GM12878 (cell line): ENCODE data around the gene TRAF3IP3. TPM values are rescaled to one million over a fixed set of nuclear protein-coding genes. Genes with fewer than 3 reads are reported as not detected.

Experiments
- BHLHE40 ChIP-seq, 2 experiments: fragments of 450-650 bp in 1 of 2; IDR thresholded peaks; 2 replicates each; pipeline ENCODE4 v1.6.1; 2011 to 2017; ENCODE audit warnings: low read depth in 2 of 2, borderline replicate concordance in 1 of 2, improper control_type of control experiment in 1 of 2, low read length in 1 of 2, mild to moderate bottlenecking in 1 of 2
- CBX3 ChIP-seq: fragments of 200-600 bp; sonication (generic); IDR thresholded peaks from 2 replicates; pipeline ENCODE4 v1.6.1; 2016; ENCODE audit warnings: low read depth, borderline replicate concordance
- CHD4 ChIP-seq: fragments of 200-600 bp; sonication (generic); IDR thresholded peaks from 2 replicates; pipeline ENCODE4 v1.6.1; 2016; ENCODE audit warnings: mild to moderate bottlenecking
- EGR1 ChIP-seq, 2 experiments: IDR thresholded peaks; 1 replicate in 1 of 2; 2 replicates in 1 of 2; pipeline ENCODE4 v1.6.1; 2011 to 2012; ENCODE audit warnings: low read depth in 2 of 2, low read length in 2 of 2, borderline replicate concordance in 1 of 2, mild to moderate bottlenecking in 1 of 2, moderate library complexity in 1 of 2
- NRF1 ChIP-seq: conservative IDR thresholded peaks from 2 replicates; pipeline ENCODE4 v1.6.1; 2011; ENCODE audit warnings: mild to moderate bottlenecking, low read depth, low read length, improper control_type of control experiment
- SMAD1 ChIP-seq: fragments of 450-650 bp; IDR thresholded peaks from 2 replicates; pipeline ENCODE4 v1.6.1; 2018; ENCODE audit warnings: mild to moderate bottlenecking, low read depth; ENCODE audit not compliant: partially characterized antibody
- TBL1XR1 ChIP-seq: IDR thresholded peaks from 2 replicates; pipeline ENCODE4 v1.6.1; 2012; ENCODE audit warnings: low read depth, low read length, improper control_type of control experiment
- polyA plus RNA-seq, 11 experiments: library from polyadenylated mRNA; depleted of rRNA in 4 of 11; unstranded in 6 of 11; stranded (reverse) in 5 of 11; fragments of >200 nt; fragmentation: Nextera tagmentation in 4 of 11; fragmentation: Illumina TruSeq in 1 of 11; extraction: Ambion mirVana in 4 of 11; extraction: Trizol in 1 of 11; gene quantifications; 1 replicate in 1 of 11; 2 replicates in 10 of 11; pipeline versions ENCODE4 v1.2.1 to v1.2.3, GENCODE V29; 2011 to 2016; ENCODE audit warnings: inconsistent platforms in 2 of 11, missing spikeins in 2 of 11, low read depth in 1 of 11
- total RNA-seq, 4 experiments: library from RNA; depleted of rRNA in 3 of 4; stranded (reverse); fragments of >200 nt in 3 of 4; fragmentation: Illumina TruSeq in 1 of 4; extraction: Trizol in 1 of 4; gene quantifications; 2 replicates each; pipeline versions ENCODE4 v1.2.1 to v1.2.3, GENCODE V29; 2013 to 2021
- TF ChIP-seq, protein P1 (sequence below): fragments of 450-650 bp; IDR thresholded peaks from 2 replicates; pipeline ENCODE4 v1.6.1; 2018; ENCODE audit warnings: borderline replicate concordance, mild to moderate bottlenecking; ENCODE audit not compliant: partially characterized antibody
- TF ChIP-seq, protein P2 (sequence below): fragments of 450-650 bp; IDR thresholded peaks from 2 replicates; pipeline ENCODE4 v1.6.1; 2017; ENCODE audit warnings: mild to moderate bottlenecking, moderate library complexity

Gene TRAF3IP3
- total and polyA plus RNA-seq, 10 of the 15 experiments (the other 5 are each of a cell fraction or from before 2014, with no cell fraction given): 61.6 to 121 (median 96.5) TPM

DNA sequence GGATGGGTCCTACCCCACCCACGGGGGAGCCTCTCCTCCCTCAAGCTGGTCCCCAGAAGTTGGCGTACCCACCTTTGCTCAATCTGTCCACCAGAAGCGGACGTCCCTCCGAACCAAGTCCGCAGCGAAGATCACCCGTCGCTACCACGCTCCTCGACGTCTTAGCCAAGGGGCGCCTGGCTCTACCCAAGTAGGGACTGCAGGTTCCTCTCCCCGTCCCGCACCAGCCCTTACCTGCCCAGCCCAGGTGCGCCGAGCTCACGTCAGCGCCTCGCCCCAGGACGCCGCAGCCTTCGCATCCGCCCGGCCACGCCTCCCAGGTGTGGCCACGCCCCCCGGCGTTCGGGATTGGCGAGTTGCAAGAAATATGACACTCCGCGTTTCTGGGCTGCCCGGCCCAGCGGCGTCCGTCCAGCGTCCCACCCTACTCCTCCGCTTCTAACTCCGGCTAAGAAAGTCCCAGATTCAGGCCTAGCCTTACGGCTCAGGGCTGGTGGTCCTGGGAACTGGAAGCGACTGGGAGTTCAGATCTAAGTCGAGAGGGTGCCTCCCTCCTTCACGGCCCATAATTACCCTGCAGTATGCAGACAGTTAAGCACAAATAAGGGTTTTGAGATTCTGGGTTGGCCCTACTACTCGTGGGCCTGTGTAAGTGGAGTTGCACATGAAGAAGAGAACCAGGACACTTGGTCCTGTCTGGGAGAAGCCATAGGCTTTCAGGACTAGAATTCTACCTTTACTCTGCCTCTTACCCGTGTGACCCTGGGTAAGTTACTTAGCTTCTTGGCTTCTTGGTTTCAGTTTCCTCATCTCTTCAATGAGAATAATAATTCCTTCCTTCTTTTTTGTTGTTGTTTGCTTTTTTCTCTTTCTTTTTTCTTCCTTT lies 50.3 kb downstream of the TRAF3IP3 start, which contains the start of gene IRF6 (continued):
- TF ChIP-seq, protein P1, sequence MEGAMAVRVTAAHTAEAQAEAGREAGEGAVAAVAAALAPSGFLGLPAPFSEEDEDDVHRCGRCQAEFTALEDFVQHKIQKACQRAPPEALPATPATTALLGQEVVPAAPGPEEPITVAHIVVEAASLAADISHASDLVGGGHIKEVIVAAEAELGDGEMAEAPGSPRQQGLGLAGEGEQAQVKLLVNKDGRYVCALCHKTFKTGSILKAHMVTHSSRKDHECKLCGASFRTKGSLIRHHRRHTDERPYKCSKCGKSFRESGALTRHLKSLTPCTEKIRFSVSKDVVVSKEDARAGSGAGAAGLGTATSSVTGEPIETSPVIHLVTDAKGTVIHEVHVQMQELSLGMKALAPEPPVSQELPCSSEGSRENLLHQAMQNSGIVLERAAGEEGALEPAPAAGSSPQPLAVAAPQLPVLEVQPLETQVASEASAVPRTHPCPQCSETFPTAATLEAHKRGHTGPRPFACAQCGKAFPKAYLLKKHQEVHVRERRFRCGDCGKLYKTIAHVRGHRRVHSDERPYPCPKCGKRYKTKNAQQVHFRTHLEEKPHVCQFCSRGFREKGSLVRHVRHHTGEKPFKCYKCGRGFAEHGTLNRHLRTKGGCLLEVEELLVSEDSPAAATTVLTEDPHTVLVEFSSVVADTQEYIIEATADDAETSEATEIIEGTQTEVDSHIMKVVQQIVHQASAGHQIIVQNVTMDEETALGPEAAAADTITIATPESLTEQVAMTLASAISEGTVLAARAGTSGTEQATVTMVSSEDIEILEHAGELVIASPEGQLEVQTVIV: no peak
- no peak for TF ChIP-seq BHLHE40 (IDR thresholded peaks at IDR 0.05; ENCODE audit: borderline replicate concordance in 1 of 2, low read depth in 2 of 2, low read length in 1 of 2)
- TF ChIP-seq, protein P2, sequence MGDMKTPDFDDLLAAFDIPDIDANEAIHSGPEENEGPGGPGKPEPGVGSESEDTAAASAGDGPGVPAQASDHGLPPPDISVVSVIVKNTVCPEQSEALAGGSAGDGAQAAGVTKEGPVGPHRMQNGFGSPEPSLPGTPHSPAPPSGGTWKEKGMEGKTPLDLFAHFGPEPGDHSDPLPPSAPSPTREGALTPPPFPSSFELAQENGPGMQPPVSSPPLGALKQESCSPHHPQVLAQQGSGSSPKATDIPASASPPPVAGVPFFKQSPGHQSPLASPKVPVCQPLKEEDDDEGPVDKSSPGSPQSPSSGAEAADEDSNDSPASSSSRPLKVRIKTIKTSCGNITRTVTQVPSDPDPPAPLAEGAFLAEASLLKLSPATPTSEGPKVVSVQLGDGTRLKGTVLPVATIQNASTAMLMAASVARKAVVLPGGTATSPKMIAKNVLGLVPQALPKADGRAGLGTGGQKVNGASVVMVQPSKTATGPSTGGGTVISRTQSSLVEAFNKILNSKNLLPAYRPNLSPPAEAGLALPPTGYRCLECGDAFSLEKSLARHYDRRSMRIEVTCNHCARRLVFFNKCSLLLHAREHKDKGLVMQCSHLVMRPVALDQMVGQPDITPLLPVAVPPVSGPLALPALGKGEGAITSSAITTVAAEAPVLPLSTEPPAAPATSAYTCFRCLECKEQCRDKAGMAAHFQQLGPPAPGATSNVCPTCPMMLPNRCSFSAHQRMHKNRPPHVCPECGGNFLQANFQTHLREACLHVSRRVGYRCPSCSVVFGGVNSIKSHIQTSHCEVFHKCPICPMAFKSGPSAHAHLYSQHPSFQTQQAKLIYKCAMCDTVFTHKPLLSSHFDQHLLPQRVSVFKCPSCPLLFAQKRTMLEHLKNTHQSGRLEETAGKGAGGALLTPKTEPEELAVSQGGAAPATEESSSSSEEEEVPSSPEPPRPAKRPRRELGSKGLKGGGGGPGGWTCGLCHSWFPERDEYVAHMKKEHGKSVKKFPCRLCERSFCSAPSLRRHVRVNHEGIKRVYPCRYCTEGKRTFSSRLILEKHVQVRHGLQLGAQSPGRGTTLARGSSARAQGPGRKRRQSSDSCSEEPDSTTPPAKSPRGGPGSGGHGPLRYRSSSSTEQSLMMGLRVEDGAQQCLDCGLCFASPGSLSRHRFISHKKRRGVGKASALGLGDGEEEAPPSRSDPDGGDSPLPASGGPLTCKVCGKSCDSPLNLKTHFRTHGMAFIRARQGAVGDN: no peak
- no peak for TF ChIP-seq CBX3
- TF ChIP-seq EGR1 (IDR thresholded peaks at IDR 0.05; ENCODE audit: borderline replicate concordance in 1 of 2, low read depth in 2 of 2, low read length in 2 of 2): no peak
- no peak for TF ChIP-seq NRF1
- no peak for TF ChIP-seq TBL1XR1
- TF ChIP-seq CHD4: no peak
- no peak for TF ChIP-seq SMAD1
